GM12878 (cell line): Measurements from ENCODE around the gene TMEM272. TPM values are rescaled to one million over a fixed set of nuclear protein-coding genes. Genes with fewer than 3 reads are reported as not detected.

ENCODE experiments used
- ATAC-seq: fragments of 200-7000 bp; cut with Tn5 transposase; 3 replicates; pipeline ENCODE4 v1.9.1; 2020; ENCODE audit warnings: mild to moderate bottlenecking, moderate library complexity
- BruUV-seq: library from RNA; stranded (reverse); fragments of 400-500 nt; replicated peaks from 2 replicates; lab custom pipeline; 2021; lab: Mats Ljungman, UMichigan
- CTCF ChIA-PET: fragments of 300-600 bp; sonication (Branson Sonifier 250); formaldehyde crosslinking; extraction: SDS; loops from one replicate; lab custom pipeline; 2021; ENCODE audit warnings: inconsistent platforms; lab: Yijun Ruan, JAX
- POLR2A ChIA-PET: fragments of 350-600 bp; formaldehyde crosslinking; extraction: SDS; loops from one replicate; lab custom pipeline; 2021; ENCODE audit warnings: inconsistent platforms; lab: Charles Lee
- RAD21 ChIA-PET: fragments of 300-600 bp; sonication (Branson Sonifier 250); formaldehyde crosslinking; loops from one replicate; lab custom pipeline; 2023; ENCODE audit warnings: antibody characterized with exemption; ENCODE audit not compliant: unreplicated experiment; lab: Charles Lee
- SMC1A ChIA-PET: fragments of 300-600 bp; sonication (Branson Sonifier 250); formaldehyde crosslinking; loops from one replicate; lab custom pipeline; 2023; ENCODE audit not compliant: unreplicated experiment, uncharacterized antibody; lab: Charles Lee
- DNase-seq: peaks from one replicate; pipeline ENCODE4 v3.0.0-alpha.2; 2011; ENCODE audit warnings: low read depth, low spot score
- FAIRE-seq: peaks from 3 replicates; lab custom pipeline; 2011; peaks lifted over from hg19 to GRCh38; lab: Jason Lieb, UNC
- H2AFZ ChIP-seq: 2 replicates; pipeline ENCODE4 v1.6.0; 2011; ENCODE audit warnings: low read depth, low read length, control low read depth; ENCODE audit not compliant: control insufficient read depth
- H3K27ac ChIP-seq: 2 replicates; pipeline ENCODE4 v1.5.1; 2011; ENCODE audit warnings: control low read depth; ENCODE audit not compliant: control insufficient read depth, insufficient read depth
- H3K27me3 ChIP-seq, 2 experiments: replicated peaks in 1 of 2; 2 replicates each; pipeline versions ENCODE4 v1.6.0 to v1.6.1; 2011; ENCODE audit warnings: low read length in 1 of 2; ENCODE audit not compliant: control insufficient read depth in 2 of 2, insufficient read depth in 2 of 2
- H3K36me3 ChIP-seq, 2 experiments: 2 replicates each; pipeline ENCODE4 v1.5.1; 2011; ENCODE audit warnings: low read length in 1 of 2; ENCODE audit not compliant: control insufficient read depth in 2 of 2, insufficient read depth in 2 of 2
- H3K4me1 ChIP-seq: 2 replicates; pipeline ENCODE4 v1.6.1; 2011; ENCODE audit warnings: mild to moderate bottlenecking, low read length, moderate library complexity, mixed read lengths; ENCODE audit not compliant: control insufficient read depth, insufficient read depth
- H3K4me2 ChIP-seq: 2 replicates; pipeline ENCODE4 v1.6.0; 2011; ENCODE audit warnings: control low read depth; ENCODE audit not compliant: control insufficient read depth, insufficient read depth
- H3K4me3 ChIP-seq: fragments of 200-600 bp; sonication (generic); 2 replicates; pipeline ENCODE4 v1.5.1; 2016
- H3K79me2 ChIP-seq: 2 replicates; pipeline ENCODE4 v1.6.0; 2011; ENCODE audit warnings: low read length; ENCODE audit not compliant: control insufficient read depth, insufficient read depth
- H3K9ac ChIP-seq: 2 replicates; pipeline ENCODE4 v1.8.0; 2011; ENCODE audit warnings: low read length, control low read depth, mixed read lengths; ENCODE audit not compliant: control insufficient read depth, insufficient read depth
- H3K9me3 ChIP-seq: replicated peaks from 3 replicates; pipeline ENCODE4 v1.5.1; 2011; ENCODE audit warnings: mild to moderate bottlenecking, low read length; ENCODE audit not compliant: control insufficient read depth, insufficient read depth
- H4K20me1 ChIP-seq: 2 replicates; pipeline ENCODE4 v1.6.0; 2011; ENCODE audit not compliant: control insufficient read depth, insufficient read depth
- CUX1 ChIP-seq: IDR thresholded peaks from 2 replicates; pipeline ENCODE4 v1.6.1; 2012; ENCODE audit warnings: improper control_type of control experiment, low read depth, low read length; ENCODE audit not compliant: insufficient replicate concordance
- EED ChIP-seq: sonication (generic); IDR thresholded peaks from 2 replicates; pipeline ENCODE4 v1.6.1; 2016; ENCODE audit warnings: antibody characterized with exemption, low read depth
- ELK1 ChIP-seq: IDR thresholded peaks from 2 replicates; pipeline ENCODE4 v1.6.1; 2012; ENCODE audit warnings: low read depth, low read length, improper control_type of control experiment
- EP300 ChIP-seq, 2 experiments: fragments of 150-350 bp in 1 of 2; IDR thresholded peaks; 2 replicates each; pipeline ENCODE4 v1.6.1; 2011 to 2012; ENCODE audit warnings: low read depth in 2 of 2, low read length in 2 of 2, borderline replicate concordance in 1 of 2, improper control_type of control experiment in 1 of 2, inconsistent platforms in 1 of 2; ENCODE audit not compliant: control insufficient read depth in 1 of 2
- IKZF2 ChIP-seq, 2 experiments: fragments of 450-650 bp; IDR thresholded peaks; 2 replicates each; pipeline ENCODE4 v1.6.1; 2017; ENCODE audit warnings: mild to moderate bottlenecking in 2 of 2, moderate library complexity in 2 of 2
- KDM1A ChIP-seq: fragments of 200-600 bp; sonication (generic); IDR thresholded peaks from 2 replicates; pipeline ENCODE4 v1.6.1; 2016; ENCODE audit warnings: borderline replicate concordance
- SMC3 ChIP-seq: IDR thresholded peaks from 2 replicates; pipeline ENCODE4 v1.6.1; 2011; ENCODE audit warnings: low read length, improper control_type of control experiment, borderline replicate concordance
- SPI1 ChIP-seq: IDR thresholded peaks from 2 replicates; pipeline ENCODE4 v1.6.1; 2011; ENCODE audit warnings: low read depth, mild to moderate bottlenecking, low read length, moderate library complexity, borderline replicate concordance; ENCODE audit not compliant: insufficient read depth
- ZBED1 ChIP-seq: IDR thresholded peaks from 2 replicates; pipeline ENCODE4 v1.6.1; 2016; ENCODE audit warnings: borderline replicate concordance
- ZNF207 ChIP-seq: fragments of 450-650 bp; IDR thresholded peaks from 2 replicates; pipeline ENCODE4 v1.6.1; 2014; ENCODE audit warnings: antibody characterized with exemption, mild to moderate bottlenecking, borderline replicate concordance
- WGBS: methylation state at CpG from one replicate; pipeline ENCODE4 v1.1.6; 2016; ENCODE audit warnings: low lambda C conversion rate; ENCODE audit not compliant: insufficient replicate concordance, insufficient coverage; ENCODE audit errors: missing lambda C conversion rate; 5-methylcytosine and 5-hydroxymethylcytosine counted together
- in situ Hi-C: fragments of 300-500 bp; cut with MboI; formaldehyde crosslinking; loops from 9 replicates; pipeline ENCODE4 v1.14.3; 2018; ENCODE audit warnings: mixed read lengths
- intact Hi-C: fragments of 100-400 bp; cut with micrococcal nuclease; formaldehyde crosslinking; loops from one replicate; pipeline ENCODE4 v1.14.2; 2022; ENCODE audit not compliant: unreplicated experiment
- polyA plus RNA-seq, 11 experiments: library from polyadenylated mRNA; depleted of rRNA in 4 of 11; unstranded in 6 of 11; stranded (reverse) in 5 of 11; fragments of >200 nt; fragmentation: Nextera tagmentation in 4 of 11; fragmentation: Illumina TruSeq in 1 of 11; extraction: Ambion mirVana in 4 of 11; extraction: Trizol in 1 of 11; gene quantifications; 1 replicate in 1 of 11; 2 replicates in 10 of 11; pipeline versions ENCODE4 v1.2.1 to v1.2.3, GENCODE V29; 2011 to 2016; ENCODE audit warnings: inconsistent platforms in 2 of 11, missing spikeins in 2 of 11, low read depth in 1 of 11
- total RNA-seq, 4 experiments: library from RNA; depleted of rRNA in 3 of 4; stranded (reverse); fragments of >200 nt in 3 of 4; fragmentation: Illumina TruSeq in 1 of 4; extraction: Trizol in 1 of 4; gene quantifications; 2 replicates each; pipeline versions ENCODE4 v1.2.1 to v1.2.3, GENCODE V29; 2013 to 2021

The TMEM272 gene
- total and polyA plus RNA-seq, 10 of the 15 experiments (the other 5 are each of a cell fraction or from before 2014, with no cell fraction given) = 0.01 to 0.04 TPM; not detected in 8

DNA sequence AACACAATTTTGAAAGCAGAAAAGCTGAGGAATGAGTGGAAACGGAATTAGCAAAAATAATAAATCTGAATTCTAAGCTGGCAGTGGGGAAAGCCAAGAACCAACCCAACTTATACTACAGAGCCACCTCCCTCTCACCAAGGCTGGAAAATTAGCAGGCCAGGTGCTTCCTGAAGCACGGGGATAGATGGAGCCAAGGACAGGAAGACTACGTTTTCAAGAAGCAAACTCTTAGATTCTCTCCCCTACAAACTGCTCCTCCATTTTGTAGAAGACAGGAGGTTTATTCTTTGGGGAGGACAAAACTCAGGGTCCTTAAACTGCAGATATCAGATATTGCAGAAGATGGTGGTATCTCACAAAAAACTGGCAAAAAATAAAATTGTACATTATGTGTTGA is 25.6 kb upstream of the TMEM272 start:
- ATAC-seq = no peak
- no peak for FAIRE-seq
- Histone ChIP-seq H3K9me3 (no peaks in the 10 kb centered on the region), H3K36me3 (no peaks in the 10 kb centered on the region), H2AFZ (no peak overlapping the region), H3K27me3 (no peaks in the 10 kb centered on the region), H3K4me1 (no peaks in the 10 kb centered on the region), H4K20me1 (no peaks in the 10 kb centered on the region), H3K4me2 (no peak overlapping the region), H3K9ac (no peak overlapping the region), H3K27ac (no peak overlapping the region), H3K79me2 (no peaks in the 10 kb centered on the region), H3K4me3 (no peak overlapping the region)
- ChIA-PET CTCF (interaction anchor here (1.1 kb wide), 1 partner anchor 25 kb away, joined by 4 read pairs; no protein-coding TSS in a partner anchor), SMC1A (no interaction called here), POLR2A (no interaction called here), RAD21 (interaction anchor here (1.1 kb wide), 1 partner anchor 54 kb away, joined by 3 read pairs; no protein-coding TSS in a partner anchor)
- DNase-seq = no peak
- in situ Hi-C loops (no loop called here), intact Hi-C loops (no loop called here)
- no TSS peak for BruUV-seq
- 0% methylated on average over 3 of the region's 3 CpGs for WGBS
- TF ChIP-seq SMC3 = no peak
- TF ChIP-seq KDM1A = no peak
- no peak for TF ChIP-seq CUX1
- TF ChIP-seq SPI1 = no peak
- TF ChIP-seq ZBED1 = no peak
- no peak for TF ChIP-seq ELK1
- no peak for TF ChIP-seq EED
- TF ChIP-seq ZNF207 = no peak
- no peak for TF ChIP-seq EP300 (IDR thresholded peaks at IDR 0.05; ENCODE audit: borderline replicate concordance in 1 of 2, control insufficient read depth in 1 of 2, low read depth in 2 of 2, low read length in 2 of 2)
- TF ChIP-seq IKZF2 (IDR thresholded peaks at IDR 0.05) = no peak
